Erythroblast (primary cell): ENCODE results near the gene ARL4C.

Experiments used
- DNase-seq, 2 experiments: peaks; one replicate each; lab custom pipeline; 2025; lab: John Stamatoyannopoulos, UW
- GATA1 ChIP-seq: IDR thresholded peaks from 2 replicates; pipeline ENCODE4 v1.6.1; 2011; ENCODE audit warnings: low read depth, mild to moderate bottlenecking, control low read depth, low read length, moderate library complexity
- POLR2A ChIP-seq: IDR thresholded peaks from 2 replicates; pipeline ENCODE4 v1.6.1; 2011; ENCODE audit warnings: mild to moderate bottlenecking, low read length

ARL4C gene

GRCh38 chr2:234492717-234493485 lies 4.0 kb downstream of the ARL4C start:
- no peak for DNase-seq
- no peak for TF ChIP-seq POLR2A
- TF ChIP-seq GATA1 = no peak

- no peak for DNase-seq
- TF ChIP-seq GATA1 (no peak), POLR2A (no peak)
Observed at GRCh38 chr2:234491897-234492296, 5.0 kb downstream of the ARL4C start.

- no peak for DNase-seq
- TF ChIP-seq POLR2A = no peak
- TF ChIP-seq GATA1 = no peak
Observed at GRCh38 chr2:234491281-234491680, 5.6 kb downstream of the ARL4C start.

DNA sequence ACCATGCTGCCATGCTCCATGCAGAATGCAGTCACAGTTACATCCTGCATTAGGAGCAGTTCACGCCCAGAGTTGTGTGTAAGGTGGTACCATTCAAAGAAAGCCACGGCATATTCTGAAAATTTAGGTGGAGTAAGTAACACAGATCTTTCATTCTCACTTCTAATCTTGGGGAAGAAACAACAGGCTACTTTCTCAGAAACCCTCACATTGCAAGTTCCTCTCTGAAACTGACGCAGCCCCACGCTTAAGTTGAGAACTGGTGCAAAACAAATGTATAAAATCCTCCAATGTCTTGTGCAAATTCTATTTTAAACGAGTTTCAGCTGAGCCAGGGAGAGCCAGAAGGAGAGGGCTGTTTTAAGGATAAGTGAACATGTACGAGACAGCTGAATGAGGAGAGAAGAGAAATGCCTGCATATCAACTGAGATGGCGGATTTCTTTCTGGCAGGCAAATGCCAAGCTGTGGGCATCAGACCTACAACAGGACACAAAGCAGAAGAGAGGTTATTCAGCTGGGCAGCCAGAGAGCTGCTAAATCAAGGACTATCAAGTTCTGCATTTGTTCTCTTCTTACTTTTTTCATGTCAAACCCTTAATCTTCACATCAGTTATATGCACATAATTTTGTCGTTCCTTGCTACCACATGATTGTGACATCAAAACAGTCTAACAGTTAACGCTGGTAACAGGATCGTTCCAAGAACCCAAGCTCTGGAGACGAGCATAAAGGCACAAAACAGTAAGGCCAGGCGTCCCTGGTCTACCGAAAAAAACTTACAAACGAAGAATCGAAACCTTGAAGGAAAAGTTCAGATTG lies 6.4 kb downstream of the ARL4C start:
- no peak for TF ChIP-seq POLR2A
- DNase-seq = no peak

GRCh38 chr2:234488913-234489451 lies 7.9 kb downstream of the ARL4C start:
- TF ChIP-seq POLR2A (no peak), GATA1 (no peak)
- no peak for DNase-seq

- DNase-seq = no peak
- TF ChIP-seq GATA1 = no peak
- TF ChIP-seq POLR2A = no peak
Observed at GRCh38 chr2:234488486-234488885, 8.4 kb downstream of the ARL4C start.

DNA sequence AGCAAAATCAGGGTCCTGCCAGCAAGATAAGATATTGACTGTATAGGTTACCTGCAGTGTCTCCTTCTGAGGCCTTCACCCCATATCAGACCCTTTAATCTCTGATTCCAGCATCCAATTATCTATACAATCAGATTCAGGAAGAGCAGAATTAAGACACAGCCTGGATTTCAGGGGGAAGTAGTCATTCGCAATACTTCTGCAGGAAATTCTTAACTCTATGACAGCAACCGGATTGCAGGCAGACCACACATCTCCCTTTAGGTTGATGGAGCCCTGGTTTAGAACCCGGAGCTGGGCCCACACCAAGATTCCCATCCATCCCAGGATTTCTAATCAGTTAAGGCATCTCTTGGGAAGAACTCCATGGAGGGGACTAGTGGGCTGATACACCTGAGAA lies 9.5 kb downstream of the ARL4C start:
- TF ChIP-seq POLR2A (no peak), GATA1 (no peak)
- no peak for DNase-seq

DNA sequence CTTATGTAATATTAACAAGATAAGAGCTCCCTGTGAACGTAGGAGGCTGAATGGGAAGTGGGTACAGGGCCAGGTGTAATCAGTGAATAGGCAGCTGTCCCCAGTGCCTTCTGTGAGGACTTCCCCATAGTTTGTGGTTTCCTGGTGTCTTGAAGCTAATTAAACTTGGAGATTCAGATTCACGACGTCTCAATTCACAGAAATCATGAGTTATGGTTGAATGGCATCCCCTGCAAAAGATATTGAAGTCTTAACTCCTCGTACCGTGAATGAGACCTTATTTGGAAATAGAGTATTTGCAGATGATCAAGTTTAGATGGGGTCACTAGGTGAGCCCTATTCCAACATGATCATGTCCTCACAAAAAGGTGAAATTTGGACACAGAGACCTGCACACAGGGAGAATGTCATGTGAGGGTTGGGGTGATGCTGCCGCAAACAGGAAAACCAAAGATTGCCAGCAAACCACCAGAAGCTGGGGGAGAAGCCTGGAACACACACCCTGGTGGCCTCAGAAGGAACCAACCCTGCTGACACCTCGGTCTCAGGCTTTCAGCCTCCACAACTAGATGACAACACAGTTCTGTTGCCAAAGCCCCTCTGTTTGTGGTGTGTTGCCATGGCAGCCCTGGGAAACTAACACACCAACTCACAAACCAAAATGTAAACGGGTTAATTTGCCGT lies 13.2 kb downstream of the ARL4C start:
- DNase-seq = no peak
- no peak for TF ChIP-seq POLR2A
- TF ChIP-seq GATA1 = no peak

GRCh38 chr2:234481301-234481700 lies 15.6 kb downstream of the ARL4C start:
- no peak for DNase-seq
- TF ChIP-seq POLR2A = no peak
- TF ChIP-seq GATA1 = no peak

- DNase-seq = no peak
- TF ChIP-seq GATA1 = no peak
- no peak for TF ChIP-seq POLR2A
Observed at GRCh38 chr2:234480337-234480736, 16.5 kb downstream of the ARL4C start.

DNA sequence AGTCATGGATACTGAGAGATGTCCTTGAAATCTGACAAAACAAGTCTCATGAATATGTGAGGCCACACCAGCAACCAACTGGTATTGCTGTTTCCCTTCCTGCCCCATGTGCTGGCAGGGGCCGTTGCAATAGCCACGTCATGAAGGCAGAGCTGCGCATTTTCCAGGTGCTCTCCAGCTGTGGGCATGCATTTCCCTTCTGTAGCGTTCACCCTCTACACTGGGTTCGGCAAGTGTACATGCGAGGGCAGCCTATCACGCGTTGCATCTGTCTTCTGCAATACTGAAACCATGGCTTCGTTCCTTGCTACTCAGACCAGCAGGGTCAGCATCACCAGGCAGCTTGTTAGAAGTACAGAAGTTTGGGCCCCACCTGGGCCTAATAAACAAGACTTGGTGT lies 17.4 kb downstream of the ARL4C start:
- TF ChIP-seq POLR2A (no peak), GATA1 (no peak)
- no peak for DNase-seq

DNA sequence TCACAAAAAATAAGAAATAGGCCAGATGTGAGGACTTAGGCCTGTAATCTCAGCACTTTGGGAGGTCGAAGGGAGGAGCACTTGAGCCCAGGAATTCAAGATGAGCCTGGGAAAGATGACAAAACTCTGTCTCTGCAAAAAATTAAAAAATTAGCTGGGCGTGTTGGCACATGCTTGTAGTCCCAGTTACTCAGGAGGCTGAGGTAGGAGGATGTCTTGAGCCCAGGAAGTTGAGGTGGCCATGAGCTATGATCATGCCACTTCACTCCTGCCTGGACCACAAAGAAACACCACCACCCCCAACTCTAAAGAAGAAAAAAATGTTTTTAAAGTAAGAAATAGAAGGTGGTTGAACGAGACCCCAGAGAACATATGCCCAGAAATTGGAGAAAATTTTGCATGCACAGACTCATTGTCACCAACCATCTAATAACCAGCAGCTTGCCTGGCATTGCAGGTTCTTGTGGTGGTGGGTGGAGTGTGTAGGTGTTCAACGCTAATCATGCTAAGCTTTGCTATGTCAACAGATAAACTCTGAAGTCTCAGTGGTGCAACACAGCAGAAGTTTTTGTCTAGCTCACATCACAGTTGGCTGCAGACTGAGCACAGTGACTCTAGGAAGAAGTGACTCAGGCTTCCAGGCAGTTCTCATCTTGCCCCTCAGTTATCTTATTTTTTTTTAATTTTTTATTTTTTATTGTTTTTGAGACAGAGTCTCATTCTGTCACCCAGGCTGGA lies 18.6 kb downstream of the ARL4C start:
- TF ChIP-seq GATA1 (no peak), POLR2A (no peak)
- no peak for DNase-seq

- DNase-seq = no peak
- TF ChIP-seq GATA1 = no peak
- no peak for TF ChIP-seq POLR2A
Observed at GRCh38 chr2:234476766-234477165, 20.1 kb downstream of the ARL4C start.
